Hepatocyte (in vitro differentiated cells): ENCODE data around the gene CNTNAP2.

Experiments used
- CTCF ChIP-seq: fragments of 200-600 bp; sonication (generic); IDR thresholded peaks from 2 replicates; pipeline ENCODE4 v1.5.1; 2016; ENCODE audit warnings: antibody characterized with exemption, mild to moderate bottlenecking; ENCODE audit not compliant: poor library complexity
- EZH2 ChIP-seq: fragments of 200-600 bp; sonication (generic); IDR thresholded peaks from 2 replicates; pipeline ENCODE4 v1.6.1; 2016; ENCODE audit warnings: antibody characterized with exemption, mild to moderate bottlenecking, borderline replicate concordance
- EZH2phosphoT487 ChIP-seq: fragments of 200-600 bp; sonication (generic); IDR thresholded peaks from one replicate; pipeline ENCODE4 v1.6.1; 2018; ENCODE audit warnings: antibody characterized with exemption, mild to moderate bottlenecking, low read depth, moderate library complexity; ENCODE audit not compliant: unreplicated experiment, severe bottlenecking

DNA sequence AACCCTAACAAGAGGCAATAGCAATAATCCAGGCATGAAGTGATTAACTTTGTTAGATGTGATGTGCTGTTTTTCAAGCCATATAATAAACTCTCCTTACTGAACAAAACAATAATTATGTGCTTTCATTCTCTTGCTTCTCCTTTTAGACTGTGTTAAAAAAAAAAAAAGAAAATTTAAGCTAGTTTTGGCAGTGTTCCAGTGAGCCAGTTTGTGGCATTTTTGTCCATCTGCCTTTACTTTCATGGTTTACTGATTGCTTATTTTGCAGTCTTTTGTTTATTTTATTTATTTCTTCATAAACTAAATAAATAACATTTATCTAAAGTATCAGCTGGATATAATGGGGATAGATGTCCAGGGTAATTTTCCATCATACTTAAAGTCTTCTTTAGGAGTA is 625.3 kb downstream of the CNTNAP2 start:
- TF ChIP-seq EZH2phosphoT487 = no peak
- TF ChIP-seq CTCF = no peak
- TF ChIP-seq EZH2 = no peak
